AG04449 (cell line): ENCODE measurements around the gene ASTN2.

Source experiments
- CTCF ChIA-PET: fragments of 350-600 bp; formaldehyde crosslinking; extraction: SDS; loops from one replicate; lab custom pipeline; 2021; ENCODE audit warnings: antibody characterized with exemption; lab: Yijun Ruan, JAX
- POLR2A ChIA-PET: fragments of 400-600, 350-600 bp; formaldehyde crosslinking; extraction: SDS; loops from one replicate; lab custom pipeline; 2020; ENCODE audit warnings: antibody characterized with exemption, inconsistent platforms; lab: Yijun Ruan, JAX
- DNase-seq: peaks from one replicate; pipeline ENCODE4 v3.0.0-alpha.2; 2010; ENCODE audit warnings: low read depth, low spot score
- H3K4me3 ChIP-seq: 2 replicates; pipeline ENCODE4 v1.5.1; 2011; ENCODE audit warnings: low read depth, mild to moderate bottlenecking, control low read depth, low read length
- TF ChIP-seq, protein P1 (sequence below): IDR thresholded peaks from one replicate; pipeline ENCODE4 v1.5.1; 2011; ENCODE audit warnings: mild to moderate bottlenecking, moderate library complexity, low read length, control low read depth, inconsistent platforms; ENCODE audit not compliant: insufficient read depth; ENCODE audit errors: missing control alignments

Gene ASTN2

DNA sequence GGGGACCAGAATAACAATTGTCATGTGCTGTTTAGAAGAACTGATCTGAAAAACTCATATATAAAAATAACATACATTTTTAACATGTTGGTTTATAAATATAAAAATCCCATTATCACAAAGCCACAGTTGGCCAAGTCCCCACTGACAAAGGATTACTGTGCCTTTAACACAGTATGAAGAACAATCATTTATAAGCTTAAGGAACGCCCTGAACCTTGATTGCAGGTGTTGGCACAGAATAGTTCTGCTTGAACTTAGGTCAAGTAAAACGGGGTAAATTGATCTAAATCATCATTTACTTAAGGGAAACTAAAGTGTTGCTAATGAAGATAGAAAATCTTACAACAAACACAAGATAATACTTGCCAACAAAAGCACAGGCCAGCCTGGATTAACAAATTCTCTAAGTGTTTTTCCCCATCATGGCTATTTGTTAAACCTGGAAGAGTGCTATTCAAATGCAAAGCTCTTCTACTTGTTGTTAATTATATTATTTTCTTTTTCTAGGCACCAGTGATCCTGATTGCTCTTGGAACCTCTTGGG, 46.1 kb downstream of the ASTN2 start:
- POLR2A ChIA-PET: no interaction called here
- TF ChIP-seq, protein P1, sequence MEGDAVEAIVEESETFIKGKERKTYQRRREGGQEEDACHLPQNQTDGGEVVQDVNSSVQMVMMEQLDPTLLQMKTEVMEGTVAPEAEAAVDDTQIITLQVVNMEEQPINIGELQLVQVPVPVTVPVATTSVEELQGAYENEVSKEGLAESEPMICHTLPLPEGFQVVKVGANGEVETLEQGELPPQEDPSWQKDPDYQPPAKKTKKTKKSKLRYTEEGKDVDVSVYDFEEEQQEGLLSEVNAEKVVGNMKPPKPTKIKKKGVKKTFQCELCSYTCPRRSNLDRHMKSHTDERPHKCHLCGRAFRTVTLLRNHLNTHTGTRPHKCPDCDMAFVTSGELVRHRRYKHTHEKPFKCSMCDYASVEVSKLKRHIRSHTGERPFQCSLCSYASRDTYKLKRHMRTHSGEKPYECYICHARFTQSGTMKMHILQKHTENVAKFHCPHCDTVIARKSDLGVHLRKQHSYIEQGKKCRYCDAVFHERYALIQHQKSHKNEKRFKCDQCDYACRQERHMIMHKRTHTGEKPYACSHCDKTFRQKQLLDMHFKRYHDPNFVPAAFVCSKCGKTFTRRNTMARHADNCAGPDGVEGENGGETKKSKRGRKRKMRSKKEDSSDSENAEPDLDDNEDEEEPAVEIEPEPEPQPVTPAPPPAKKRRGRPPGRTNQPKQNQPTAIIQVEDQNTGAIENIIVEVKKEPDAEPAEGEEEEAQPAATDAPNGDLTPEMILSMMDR: no peak
- CTCF ChIA-PET: no interaction called here
- no peak for DNase-seq
- no peak overlapping the region for H3K4me3 ChIP-seq

DNA sequence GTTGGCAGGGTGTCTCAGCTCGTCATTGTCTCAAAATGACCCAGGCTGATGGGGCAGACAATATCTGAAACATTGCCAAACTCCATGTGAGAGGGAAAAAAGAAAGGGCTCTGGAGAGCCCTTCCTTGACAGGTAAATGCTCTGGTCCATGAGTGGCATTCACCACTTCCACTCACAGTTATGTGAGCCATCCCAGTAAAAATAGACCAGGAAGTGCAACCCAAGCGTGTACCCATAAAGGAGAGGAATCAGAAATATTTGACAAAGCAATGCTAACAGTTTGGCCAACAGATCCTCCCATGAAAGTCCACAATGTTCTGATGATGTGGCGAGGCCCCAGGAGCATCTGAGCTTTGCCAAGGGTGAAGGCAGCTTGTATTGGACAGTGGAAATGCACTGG, 49.4 kb downstream of the ASTN2 start:
- no peak for DNase-seq
- TF ChIP-seq, protein P1: no peak
- no peak overlapping the region for H3K4me3 ChIP-seq
- CTCF ChIA-PET: no interaction called here
- POLR2A ChIA-PET: no interaction called here

DNA sequence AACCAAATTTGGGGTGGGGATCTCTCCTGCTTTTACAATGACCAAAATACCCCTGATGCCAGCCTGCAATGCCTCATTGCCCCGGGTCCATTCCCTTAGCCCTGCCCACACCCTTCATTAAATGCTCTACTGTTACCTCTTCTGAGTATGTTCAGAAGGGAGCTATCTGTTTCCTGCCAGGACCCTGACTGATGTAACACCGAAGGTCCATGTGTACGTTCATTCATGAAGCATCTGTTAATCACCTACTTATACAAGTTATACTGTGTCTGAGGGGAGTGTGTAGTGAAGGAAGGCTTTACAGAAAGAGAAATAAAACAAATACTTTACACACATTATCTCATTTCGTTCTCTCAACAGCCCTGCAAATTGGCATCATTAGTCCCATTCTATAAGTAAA, 51.9 kb downstream of the ASTN2 start:
- TF ChIP-seq, protein P1: no peak
- POLR2A ChIA-PET: no interaction called here
- CTCF ChIA-PET: no interaction called here

DNA sequence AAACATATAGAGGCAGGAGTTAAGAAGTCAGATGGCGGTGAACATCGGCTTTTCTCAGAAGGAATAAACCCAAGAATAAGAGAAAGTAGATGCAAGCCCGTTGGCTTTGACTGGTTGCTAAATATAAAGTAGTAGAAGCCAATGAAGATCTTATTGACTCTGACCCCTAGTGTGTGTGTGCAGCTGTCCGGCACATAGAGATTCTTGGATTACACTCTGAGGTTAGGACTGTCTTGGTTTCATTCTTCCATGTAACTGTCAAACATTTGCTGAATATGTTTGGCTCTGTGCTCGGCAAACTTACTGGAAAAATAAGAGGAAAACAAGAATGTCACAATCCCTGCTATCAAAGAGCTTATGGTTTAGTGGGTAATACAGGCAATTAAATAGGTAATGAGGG, 54.9 kb downstream of the ASTN2 start:
- ChIA-PET POLR2A (no interaction called here), CTCF (no interaction called here)
- TF ChIP-seq, protein P1: no peak

More for the DNA sequence above, 51.9 kb downstream of the ASTN2 start:
- DNase-seq: no peak
- no peak overlapping the region for H3K4me3 ChIP-seq

DNA sequence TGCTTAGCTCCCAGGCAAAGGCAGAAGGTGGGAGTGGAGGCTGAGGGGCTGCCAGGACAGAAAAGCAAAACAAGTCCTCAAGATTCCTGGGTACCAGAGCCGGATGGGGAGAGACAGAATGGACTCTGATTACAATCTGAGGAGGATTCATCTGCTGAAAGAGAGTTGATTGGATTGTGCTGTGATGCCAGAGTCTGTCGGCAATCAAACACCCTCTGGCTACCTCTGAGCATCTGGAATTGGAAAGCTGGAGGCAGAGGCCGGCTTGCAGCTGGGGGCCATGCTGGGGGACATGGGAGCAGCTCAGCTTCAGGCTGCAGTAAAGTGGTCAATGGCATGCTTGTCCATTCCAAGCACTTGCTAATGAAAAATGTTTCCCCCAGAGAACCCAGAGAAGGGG, 59.3 kb downstream of the ASTN2 start:
- CTCF ChIA-PET: no interaction called here
- DNase-seq: no peak
- TF ChIP-seq, protein P1: no peak
- POLR2A ChIA-PET: no interaction called here
- no peak overlapping the region for H3K4me3 ChIP-seq

More for the DNA sequence above, 54.9 kb downstream of the ASTN2 start:
- H3K4me3 ChIP-seq: no peak overlapping the region
- DNase-seq: no peak

DNA sequence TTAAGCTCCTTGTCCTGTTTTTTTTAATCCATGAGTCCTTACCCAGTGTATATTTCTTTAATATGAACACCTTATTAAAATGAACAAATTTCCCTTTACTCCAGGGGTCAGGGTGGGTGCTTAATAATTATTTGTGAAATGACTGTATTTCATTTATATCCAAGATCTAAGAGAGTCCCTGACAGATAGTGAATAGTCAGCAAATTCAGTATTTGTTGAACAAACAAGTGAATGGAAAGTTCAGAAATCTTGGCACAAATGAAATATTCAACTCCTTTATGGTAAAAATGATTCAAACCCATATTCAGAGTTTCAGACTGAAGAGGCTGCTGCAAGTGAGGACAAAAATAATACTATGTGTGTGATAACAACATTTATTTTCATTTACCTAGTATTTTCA, 59.9 kb downstream of the ASTN2 start:
- POLR2A ChIA-PET: no interaction called here
- H3K4me3 ChIP-seq: no peak overlapping the region
- CTCF ChIA-PET: no interaction called here
- no peak for DNase-seq
- TF ChIP-seq, protein P1: no peak
